ENCODE results near the gene HSD11B2. TPM values are rescaled to one million over a fixed set of nuclear protein-coding genes. Genes with fewer than 3 reads are reported as not detected.

The HSD11B2 gene
- total RNA-seq, 2 experiments from 2014 or later: not detected

- no peaks in the 10 kb centered on the region for H4K20me1 ChIP-seq (ENCODE audit: insufficient read depth, low read length)
- no peaks in the 10 kb centered on the region for H3K36me3 ChIP-seq (ENCODE audit: insufficient read depth, low read length)
- no peak overlapping the region for H2AFZ ChIP-seq (ENCODE audit: low read length)
- H3K4me3 ChIP-seq (ENCODE audit: low read depth, low read length, poor library complexity, severe bottlenecking): no peak overlapping the region
- ChIA-PET POLR2A (no interaction called here), CTCF (ENCODE audit: unreplicated experiment) (no interaction called here)
- no TSS peak for BruUV-seq (replicated peaks)
- no peaks in the 10 kb centered on the region for H3K9me3 ChIP-seq (ENCODE audit: low read length)
- DNase-seq (ENCODE audit: low spot score): no peak
- no peak overlapping the region for H3K4me2 ChIP-seq (ENCODE audit: low read length)
- H3K27ac ChIP-seq (ENCODE audit: low read depth, low read length, poor library complexity, severe bottlenecking): no peak overlapping the region
- TF ChIP-seq EZH2phosphoT487 (IDR thresholded peaks at IDR 0.05; ENCODE audit: borderline replicate concordance, low read depth, low read length) (no peak), CTCF (conservative IDR thresholded peaks at IDR 0.05; ENCODE audit: low read length) (no peak)
- no peaks in the 10 kb centered on the region for H3K79me2 ChIP-seq (ENCODE audit: insufficient read depth, low read depth, low read length)
- intact Hi-C loops (cut with micrococcal nuclease; ENCODE audit: unreplicated experiment): loop anchor here (5.0 kb wide), 2 partner anchors 48 to 118 kb away; partner anchors contain the start of gene PLEKHG4
- no peaks in the 10 kb centered on the region for H3K4me1 ChIP-seq (ENCODE audit: insufficient read depth, low read length, poor library complexity, severe bottlenecking)
- H3K9me2 ChIP-seq (ENCODE audit: insufficient read depth, low read length): no peaks in the 10 kb centered on the region
Measured at GRCh38 chr16:67395458-67396158, 35.3 kb upstream of the HSD11B2 start.

- no peaks in the 10 kb centered on the region for H3K4me1 ChIP-seq (ENCODE audit: insufficient read depth, low read length, poor library complexity, severe bottlenecking)
- H3K36me3 ChIP-seq (ENCODE audit: insufficient read depth, low read length): no peaks in the 10 kb centered on the region
- BruUV-seq (replicated peaks): no TSS peak
- DNase-seq (ENCODE audit: low spot score): no peak
- no peak overlapping the region for H3K4me3 ChIP-seq (ENCODE audit: low read depth, low read length, poor library complexity, severe bottlenecking)
- ChIA-PET POLR2A (no interaction called here), CTCF (ENCODE audit: unreplicated experiment) (no interaction called here)
- no peaks in the 10 kb centered on the region for H3K9me2 ChIP-seq (ENCODE audit: insufficient read depth, low read length)
- intact Hi-C loops (cut with micrococcal nuclease; ENCODE audit: unreplicated experiment): loop anchor here (5.0 kb wide), 2 partner anchors 49 to 119 kb away; partner anchors contain the start of gene PLEKHG4
- no peaks in the 10 kb centered on the region for H3K79me2 ChIP-seq (ENCODE audit: insufficient read depth, low read depth, low read length)
- no peak overlapping the region for H3K4me2 ChIP-seq (ENCODE audit: low read length)
- TF ChIP-seq CTCF (conservative IDR thresholded peaks at IDR 0.05; ENCODE audit: low read length): no peak
- TF ChIP-seq EZH2phosphoT487 (IDR thresholded peaks at IDR 0.05; ENCODE audit: borderline replicate concordance, low read depth, low read length): no peak
- H3K27ac ChIP-seq (ENCODE audit: low read depth, low read length, poor library complexity, severe bottlenecking): no peak overlapping the region
- no peaks in the 10 kb centered on the region for H3K9me3 ChIP-seq (ENCODE audit: low read length)
- no peaks in the 10 kb centered on the region for H4K20me1 ChIP-seq (ENCODE audit: insufficient read depth, low read length)
- H2AFZ ChIP-seq (ENCODE audit: low read length): no peak overlapping the region
Measured at GRCh38 chr16:67396159-67397035, 34.5 kb upstream of the HSD11B2 start.

Data from OCI-LY7 (cell line).